Activated CD4-positive, alpha-beta T cell treated with anti-CD3 and anti-CD28 coated beads for 36 hours (primary cell): Measurements from ENCODE around the gene SMC6. TPM values are rescaled to one million over a fixed set of nuclear protein-coding genes. Genes with fewer than 3 reads are reported as not detected.
A peak's percentile ranks its signal among the peaks of the same experiment; 100 is the strongest.

Experiments
- ATAC-seq: fragments of 200-7000 bp; cut with Tn5 transposase; one replicate; pipeline ENCODE4 v1.10.0; 2021; ENCODE audit warnings: mild to moderate bottlenecking, moderate library complexity
- CTCF ChIA-PET: fragments of 350-600 bp; sonication (Branson Sonifier 250); formaldehyde crosslinking; loops from one replicate; lab custom pipeline; 2021; ENCODE audit warnings: antibody characterized with exemption; lab: Charles Lee
- POLR2A ChIA-PET: fragments of 350-600 bp; sonication (Branson Sonifier 250); formaldehyde crosslinking; loops from one replicate; lab custom pipeline; 2021; ENCODE audit warnings: antibody characterized with exemption, inconsistent platforms; lab: Charles Lee
- DNase-seq: peaks from one replicate; pipeline ENCODE4 v3.0.0-alpha.2; 2020
- H3K27ac Mint-ChIP-seq: one replicate; pipeline ENCODE4 v1.8.0; 2021; ENCODE audit warnings: mixed read lengths
- H3K27me3 Mint-ChIP-seq: one replicate; pipeline ENCODE4 v1.8.0; 2021; ENCODE audit warnings: mixed read lengths
- H3K36me3 Mint-ChIP-seq: one replicate; pipeline ENCODE4 v1.8.0; 2021; ENCODE audit warnings: low read depth, mixed read lengths
- H3K4me1 Mint-ChIP-seq: one replicate; pipeline ENCODE4 v1.8.0; 2021; ENCODE audit warnings: mixed read lengths
- H3K4me3 Mint-ChIP-seq: one replicate; pipeline ENCODE4 v1.8.0; 2021; ENCODE audit warnings: mild to moderate bottlenecking, moderate library complexity, mixed read lengths
- H3K9me3 Mint-ChIP-seq: one replicate; pipeline ENCODE4 v1.8.0; 2021; ENCODE audit warnings: low read depth, mixed read lengths
- intact Hi-C, 2 experiments: fragments of 100-400 bp; cut with DNase I in 1 of 2; cut with micrococcal nuclease in 1 of 2; formaldehyde crosslinking; loops; one replicate each; pipeline versions ENCODE4 v1.14.2 to v1.15.1; 2022 to 2024; cut with DNase I, micrococcal nuclease
- total RNA-seq, 2 experiments: library from RNA; stranded (reverse); gene quantifications; one replicate each; pipeline ENCODE4 v1.2.3, GENCODE V29; 2021

The SMC6 gene, protein sequence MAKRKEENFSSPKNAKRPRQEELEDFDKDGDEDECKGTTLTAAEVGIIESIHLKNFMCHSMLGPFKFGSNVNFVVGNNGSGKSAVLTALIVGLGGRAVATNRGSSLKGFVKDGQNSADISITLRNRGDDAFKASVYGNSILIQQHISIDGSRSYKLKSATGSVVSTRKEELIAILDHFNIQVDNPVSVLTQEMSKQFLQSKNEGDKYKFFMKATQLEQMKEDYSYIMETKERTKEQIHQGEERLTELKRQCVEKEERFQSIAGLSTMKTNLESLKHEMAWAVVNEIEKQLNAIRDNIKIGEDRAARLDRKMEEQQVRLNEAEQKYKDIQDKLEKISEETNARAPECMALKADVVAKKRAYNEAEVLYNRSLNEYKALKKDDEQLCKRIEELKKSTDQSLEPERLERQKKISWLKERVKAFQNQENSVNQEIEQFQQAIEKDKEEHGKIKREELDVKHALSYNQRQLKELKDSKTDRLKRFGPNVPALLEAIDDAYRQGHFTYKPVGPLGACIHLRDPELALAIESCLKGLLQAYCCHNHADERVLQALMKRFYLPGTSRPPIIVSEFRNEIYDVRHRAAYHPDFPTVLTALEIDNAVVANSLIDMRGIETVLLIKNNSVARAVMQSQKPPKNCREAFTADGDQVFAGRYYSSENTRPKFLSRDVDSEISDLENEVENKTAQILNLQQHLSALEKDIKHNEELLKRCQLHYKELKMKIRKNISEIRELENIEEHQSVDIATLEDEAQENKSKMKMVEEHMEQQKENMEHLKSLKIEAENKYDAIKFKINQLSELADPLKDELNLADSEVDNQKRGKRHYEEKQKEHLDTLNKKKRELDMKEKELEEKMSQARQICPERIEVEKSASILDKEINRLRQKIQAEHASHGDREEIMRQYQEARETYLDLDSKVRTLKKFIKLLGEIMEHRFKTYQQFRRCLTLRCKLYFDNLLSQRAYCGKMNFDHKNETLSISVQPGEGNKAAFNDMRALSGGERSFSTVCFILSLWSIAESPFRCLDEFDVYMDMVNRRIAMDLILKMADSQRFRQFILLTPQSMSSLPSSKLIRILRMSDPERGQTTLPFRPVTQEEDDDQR
- total RNA-seq: 10 to 100 TPM; 25.4 to 26.3 TPM

DNA sequence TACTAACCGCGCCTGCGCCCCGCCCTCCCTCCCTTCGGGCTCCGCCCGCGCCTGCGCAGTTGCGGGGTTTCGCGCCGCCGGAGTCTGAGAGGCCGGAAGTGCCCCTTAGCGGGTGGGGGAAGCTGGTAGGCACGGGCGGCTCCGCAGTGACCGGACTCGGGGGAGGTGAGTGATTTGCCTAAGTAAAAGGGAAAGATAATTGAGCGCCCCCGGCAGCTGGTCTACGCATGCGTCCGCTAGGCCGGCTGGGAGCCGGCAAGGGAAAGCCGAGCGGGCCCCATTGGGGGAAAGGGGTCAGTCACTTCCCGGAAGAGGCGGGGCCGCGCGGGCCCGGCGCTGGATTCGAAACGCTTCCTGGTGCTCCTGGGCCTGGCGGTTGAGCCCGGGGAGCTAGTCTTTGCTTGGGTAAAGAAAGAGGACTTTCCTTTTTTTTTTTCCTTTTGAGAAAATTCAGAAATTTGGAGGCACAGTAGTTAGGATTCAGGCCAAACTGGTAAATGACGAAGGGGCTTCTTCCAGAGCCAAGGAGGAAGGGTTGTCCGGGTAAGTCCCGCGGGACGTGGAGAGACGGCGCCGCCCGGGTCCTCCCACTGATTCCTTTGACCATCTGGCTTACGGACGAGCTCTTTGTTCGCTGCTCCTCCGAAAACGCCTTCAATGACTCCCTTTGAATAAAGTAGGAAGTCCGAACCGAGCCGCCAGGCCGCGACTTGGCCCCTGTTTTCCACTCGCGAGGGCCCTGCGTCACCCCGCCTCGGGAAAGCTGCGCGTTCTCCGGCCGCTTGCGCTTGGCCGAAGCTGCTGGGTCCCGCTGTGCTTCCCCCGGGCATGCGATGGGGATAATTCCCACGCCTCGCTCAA, at the start of gene SMC6, which contains the start of gene GEN1:
TSS of gene SMC6 (minus strand) at position 8 of the 861 bp plus-strand sequence. CDS start 7,864 bp downstream, outside the sequence.
TSS of gene GEN1 (plus strand) at position 336 of the 861 bp plus-strand sequence. CDS start 5,806 bp downstream, outside the sequence.
- intact Hi-C loops: loop anchor here in 1 of 2 experiments (1.0 to 5.0 kb wide), 4 partner anchors 35 to 1593 kb away; partner anchors contain the start of gene RDH14
- POLR2A ChIA-PET: interaction anchor here (0.6 kb wide), 1 partner anchor 1937 kb away, joined by 3 read pairs; no protein-coding TSS in a partner anchor
- Mint-ChIP-seq H3K4me3 (peak within 1 kb of the TSS; percentile 91), H3K9me3 (no peaks in the 10 kb centered on the region), H3K27ac (peak within 1 kb of the TSS; percentile 93), H3K4me1 (peaks cover 20% of the 10 kb centered on the region), H3K36me3 (peaks cover 8% of the 10 kb centered on the region), H3K27me3 (no peaks in the 10 kb centered on the region)
- CTCF ChIA-PET: interaction anchor here (0.7 kb wide), 2 partner anchors 21 to 77 kb away, joined by 3 read pairs; no protein-coding TSS in a partner anchor
- ATAC-seq: peak; percentile 90
- peak; percentile 95 for DNase-seq

DNA sequence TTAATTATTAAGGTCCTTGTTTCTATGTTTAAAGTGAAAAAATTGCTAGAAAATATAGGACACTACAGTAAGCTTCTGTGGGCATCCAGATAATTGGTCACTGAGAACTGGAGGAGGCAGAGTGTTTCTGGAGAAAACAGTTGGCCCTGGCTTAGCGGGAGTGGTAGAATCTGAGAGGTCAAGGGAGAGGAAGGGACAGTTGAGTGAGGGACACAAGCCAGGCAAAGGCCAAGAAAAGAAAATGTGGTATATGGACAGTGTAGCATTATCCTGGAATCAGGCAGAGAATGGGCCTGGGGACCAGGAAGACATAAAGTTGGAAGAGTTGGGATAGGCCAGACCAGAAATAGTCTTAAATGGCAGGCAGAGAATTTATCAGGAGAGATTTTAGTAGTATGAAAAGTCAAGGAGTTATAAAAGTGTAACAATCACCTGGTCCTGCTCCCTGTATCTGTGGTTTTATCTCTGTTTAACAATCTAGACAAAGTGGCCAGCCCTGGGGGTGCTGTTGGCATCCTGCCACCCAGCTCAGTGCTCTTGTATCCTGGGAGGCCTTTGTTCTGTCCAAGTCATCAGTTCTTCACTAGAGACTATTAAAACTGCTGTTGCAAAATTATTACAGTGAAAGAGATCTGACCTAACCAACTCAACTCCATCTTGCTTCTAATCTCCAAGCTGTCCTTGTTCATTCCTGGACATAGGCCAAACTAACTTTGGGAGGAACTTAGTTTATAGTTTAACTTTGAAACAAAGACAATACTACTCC, 47.3 kb upstream of the SMC6 start:
- Mint-ChIP-seq H3K9me3 (no peaks in the 10 kb centered on the region), H3K4me1 (no peaks in the 10 kb centered on the region), H3K36me3 (no peaks in the 10 kb centered on the region), H3K27ac (no peak overlapping the region), H3K27me3 (peaks cover 14% of the 10 kb centered on the region), H3K4me3 (no peak overlapping the region)
- DNase-seq (no peak), ATAC-seq (no peak)
- ChIA-PET CTCF (interaction anchor here (0.7 kb wide), 1 partner anchor 27 kb away, joined by 4 read pairs; no protein-coding TSS in a partner anchor), POLR2A (no interaction called here)
- intact Hi-C loops: no loop called here

DNA sequence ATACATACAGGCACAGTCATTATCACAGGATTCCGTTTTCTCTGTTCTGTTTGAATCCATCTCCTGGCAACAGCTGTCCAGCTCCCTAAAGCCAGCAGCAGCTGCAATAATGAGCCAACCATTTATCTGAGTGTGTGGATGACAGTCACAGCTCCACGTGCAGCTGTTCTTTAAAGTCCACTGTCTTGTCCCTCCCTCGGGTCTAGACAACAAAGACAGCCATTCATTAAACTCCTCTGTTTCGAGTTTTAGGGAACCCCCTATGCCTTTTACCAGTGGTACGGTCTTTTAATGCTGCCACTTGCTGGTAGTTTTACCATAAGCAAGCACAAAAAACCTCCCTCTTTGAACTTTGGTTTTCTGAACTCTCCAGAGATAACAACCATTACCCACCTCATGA, 46.6 kb upstream of the SMC6 start:
- no peaks in the 10 kb centered on the region for H3K4me1 Mint-ChIP-seq
- H3K9me3 Mint-ChIP-seq: no peaks in the 10 kb centered on the region
- no peaks in the 10 kb centered on the region for H3K36me3 Mint-ChIP-seq
- no peak overlapping the region for H3K4me3 Mint-ChIP-seq
- ChIA-PET POLR2A (no interaction called here), CTCF (no interaction called here)
- peaks cover 18% of the 10 kb centered on the region for H3K27me3 Mint-ChIP-seq
- ATAC-seq (no peak), DNase-seq (no peak)
- H3K27ac Mint-ChIP-seq: no peak overlapping the region
- intact Hi-C loops: no loop called here

GRCh38 chr2:17799301-17800120, 45.9 kb upstream of the SMC6 start:
- ChIA-PET CTCF (no interaction called here), POLR2A (no interaction called here)
- Mint-ChIP-seq H3K4me3 (no peak overlapping the region), H3K4me1 (no peaks in the 10 kb centered on the region), H3K27me3 (peaks cover 20% of the 10 kb centered on the region), H3K27ac (no peak overlapping the region), H3K36me3 (no peaks in the 10 kb centered on the region), H3K9me3 (no peaks in the 10 kb centered on the region)
- ATAC-seq: no peak
- intact Hi-C loops: no loop called here
- DNase-seq: no peak

GRCh38 chr2:17798338-17798737, 44.7 kb upstream of the SMC6 start:
- intact Hi-C loops: no loop called here
- H3K36me3 Mint-ChIP-seq: no peaks in the 10 kb centered on the region
- ChIA-PET CTCF (no interaction called here), POLR2A (no interaction called here)
- no peak overlapping the region for H3K4me3 Mint-ChIP-seq
- H3K27ac Mint-ChIP-seq: no peak overlapping the region
- ATAC-seq: no peak
- peaks cover 19% of the 10 kb centered on the region for H3K27me3 Mint-ChIP-seq
- no peaks in the 10 kb centered on the region for H3K4me1 Mint-ChIP-seq
- H3K9me3 Mint-ChIP-seq: no peaks in the 10 kb centered on the region
- DNase-seq: no peak

DNA sequence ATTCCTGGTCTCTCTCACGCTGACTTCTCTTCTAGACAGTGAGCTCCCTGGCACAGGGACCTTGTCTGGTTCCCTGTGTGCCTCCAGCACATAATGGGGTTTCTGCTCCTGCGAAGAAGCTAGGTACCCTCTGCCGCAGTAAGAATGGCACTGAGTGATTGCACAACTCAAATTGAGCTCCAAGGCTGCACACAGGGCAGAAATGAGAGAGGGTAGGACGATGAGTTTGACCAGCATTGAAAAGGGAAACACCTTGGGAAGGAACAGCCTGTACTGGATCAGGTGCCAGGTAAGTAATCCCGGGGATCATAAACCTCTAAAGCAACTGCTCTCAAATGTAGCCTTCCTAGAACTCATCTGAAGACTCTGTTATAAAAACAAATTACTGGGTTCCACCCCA, 41.7 kb upstream of the SMC6 start:
- Mint-ChIP-seq H3K27me3 (peaks cover 33% of the 10 kb centered on the region), H3K4me1 (peaks cover 3% of the 10 kb centered on the region), H3K9me3 (no peaks in the 10 kb centered on the region), H3K4me3 (no peak overlapping the region), H3K36me3 (no peaks in the 10 kb centered on the region), H3K27ac (no peak overlapping the region)
- DNase-seq: no peak
- ATAC-seq: no peak
- intact Hi-C loops: no loop called here
- POLR2A ChIA-PET: no interaction called here
- CTCF ChIA-PET: no interaction called here

DNA sequence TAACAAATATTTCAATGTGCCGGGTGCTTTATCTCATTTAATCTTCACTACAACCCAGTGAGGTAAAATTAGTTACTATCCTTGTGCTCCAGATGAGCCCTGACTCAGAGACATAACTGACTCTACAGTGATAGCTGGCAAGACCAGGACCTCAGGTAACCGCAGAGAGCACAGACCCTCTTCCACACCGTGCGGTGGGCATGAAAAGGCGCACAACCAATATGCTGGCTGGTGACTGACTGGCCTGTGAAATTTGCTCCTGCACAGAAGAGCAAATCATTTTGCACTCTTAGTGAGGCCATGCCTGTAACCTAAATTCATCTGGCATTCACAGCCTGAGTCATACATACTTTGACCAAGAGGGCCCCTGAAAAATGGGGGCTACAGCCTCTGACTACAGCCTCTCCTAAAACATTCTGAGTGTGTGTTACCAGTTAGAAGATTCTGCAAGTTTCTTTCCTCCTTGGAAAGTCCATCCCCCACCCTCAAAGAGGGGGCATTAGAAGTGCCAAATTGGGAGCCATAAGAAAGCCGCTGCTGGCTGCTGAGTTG, 40.3 kb upstream of the SMC6 start:
- peaks cover 36% of the 10 kb centered on the region for H3K27me3 Mint-ChIP-seq
- H3K9me3 Mint-ChIP-seq: no peaks in the 10 kb centered on the region

DNA sequence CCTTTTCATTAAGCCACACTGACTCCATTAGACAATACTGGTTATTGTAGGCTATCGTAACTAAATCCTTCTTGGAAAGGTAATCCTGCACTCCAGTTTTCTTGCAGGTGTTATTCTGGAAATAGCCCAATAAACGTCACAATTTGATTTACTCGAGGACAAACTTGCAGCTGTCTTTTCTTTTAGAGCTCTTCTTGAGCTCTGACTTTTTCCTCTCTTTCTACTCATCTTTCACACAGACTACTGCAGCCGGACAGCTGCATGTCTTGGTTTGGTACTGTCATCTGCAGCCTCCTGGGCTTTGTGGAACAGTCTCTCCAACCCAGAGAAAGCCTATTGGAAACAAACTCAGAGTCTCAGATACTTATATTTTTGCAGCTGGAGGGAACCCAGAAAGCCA, 39.7 kb upstream of the SMC6 start:
- intact Hi-C loops: no loop called here
- CTCF ChIA-PET: no interaction called here
- DNase-seq (no peak), ATAC-seq (no peak)
- POLR2A ChIA-PET: no interaction called here
- Mint-ChIP-seq H3K4me3 (no peak overlapping the region), H3K36me3 (no peaks in the 10 kb centered on the region), H3K27me3 (peaks cover 36% of the 10 kb centered on the region), H3K27ac (no peak overlapping the region), H3K4me1 (peaks cover 3% of the 10 kb centered on the region), H3K9me3 (no peaks in the 10 kb centered on the region)

More for the DNA sequence above, 40.3 kb upstream of the SMC6 start:
- Mint-ChIP-seq H3K27ac (no peak overlapping the region), H3K36me3 (no peaks in the 10 kb centered on the region), H3K4me1 (peaks cover 3% of the 10 kb centered on the region), H3K4me3 (no peak overlapping the region)
- ChIA-PET POLR2A (no interaction called here), CTCF (no interaction called here)
- no peak for ATAC-seq
- no peak for DNase-seq
- intact Hi-C loops: no loop called here

GRCh38 chr2:17792515-17792914, 38.9 kb upstream of the SMC6 start:
- H3K27me3 Mint-ChIP-seq: peaks cover 33% of the 10 kb centered on the region
- peak; percentile 30 for DNase-seq
- CTCF ChIA-PET: no interaction called here

More at GRCh38 chr2:17792515-17792914, 38.9 kb upstream of the SMC6 start:
- POLR2A ChIA-PET: no interaction called here
- Mint-ChIP-seq H3K4me3 (no peak overlapping the region), H3K27ac (no peak overlapping the region), H3K9me3 (no peaks in the 10 kb centered on the region), H3K36me3 (no peaks in the 10 kb centered on the region), H3K4me1 (peaks cover 3% of the 10 kb centered on the region)
- ATAC-seq: peak; percentile 33
- intact Hi-C loops: no loop called here
